GM19372 (cell line): ENCODE data around the gene CRACDL.

Source experiments
- ATAC-seq: cut with Tn5 transposase; IDR thresholded peaks from one replicate; pipeline ENCODE4 v1.9.1; 2021; ENCODE audit warnings: mild to moderate bottlenecking, low read depth, moderate library complexity; ENCODE audit not compliant: unreplicated experiment

The CRACDL gene

GRCh38 chr2:98828793-98829371, 107.1 kb downstream of the CRACDL start:
- ATAC-seq = no peak

GRCh38 chr2:98828369-98828744, 107.7 kb downstream of the CRACDL start:
- no peak for ATAC-seq

DNA sequence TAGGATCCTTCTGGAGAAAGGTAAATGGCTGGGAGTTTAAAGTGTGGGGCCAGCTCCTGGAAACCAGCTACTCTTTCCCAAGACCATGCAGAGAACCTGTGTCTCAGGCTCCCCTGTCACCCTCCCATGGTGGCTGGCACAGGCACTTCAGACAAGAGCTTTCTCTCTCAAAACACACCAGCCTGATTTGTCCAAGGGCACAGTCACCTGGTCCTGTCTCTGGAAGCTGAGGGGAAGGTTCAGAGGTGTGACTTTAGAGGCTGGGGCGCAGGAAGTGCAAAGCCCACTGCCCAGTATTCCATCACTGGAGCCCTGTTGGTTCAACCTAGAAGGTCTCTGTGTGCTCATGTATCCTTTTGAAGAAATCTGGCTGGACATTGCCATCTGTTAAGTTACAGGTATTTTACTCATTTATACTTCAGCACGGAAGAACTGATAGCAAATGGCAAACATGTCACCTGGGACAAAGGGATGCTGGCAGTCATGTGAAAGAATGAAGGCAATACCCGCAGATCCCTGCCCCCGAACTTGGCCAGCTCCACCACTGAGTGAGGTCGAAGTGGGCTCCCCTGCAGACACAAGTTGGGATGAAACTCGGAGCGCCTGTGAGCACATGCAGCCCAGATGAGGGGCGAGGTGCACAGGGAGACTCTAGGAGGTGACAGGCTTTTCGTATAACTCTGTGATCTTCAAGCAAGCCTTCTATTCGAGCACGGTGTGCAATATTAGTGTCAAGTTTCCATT, 108.2 kb downstream of the CRACDL start:
- no peak for ATAC-seq

DNA sequence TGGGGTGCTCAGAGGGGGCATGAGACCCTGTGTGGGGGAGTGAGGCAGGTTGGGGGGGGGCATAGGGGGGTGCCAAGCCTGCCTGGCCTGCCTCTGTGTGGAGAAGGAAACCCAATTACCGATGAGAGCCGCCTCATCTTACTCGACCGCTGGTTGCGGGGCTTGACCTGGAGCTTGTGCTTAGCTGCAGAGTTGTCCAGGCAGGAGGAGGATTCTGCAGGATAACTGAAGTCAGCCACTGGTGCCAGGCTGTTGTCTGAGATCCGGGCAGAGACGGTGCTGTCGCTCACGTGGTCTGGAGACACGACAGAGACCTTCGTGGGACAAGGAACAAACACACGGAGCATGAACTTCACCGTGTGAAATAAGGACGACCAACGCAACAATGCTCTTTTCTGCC, 109.2 kb downstream of the CRACDL start:
- no peak for ATAC-seq

DNA sequence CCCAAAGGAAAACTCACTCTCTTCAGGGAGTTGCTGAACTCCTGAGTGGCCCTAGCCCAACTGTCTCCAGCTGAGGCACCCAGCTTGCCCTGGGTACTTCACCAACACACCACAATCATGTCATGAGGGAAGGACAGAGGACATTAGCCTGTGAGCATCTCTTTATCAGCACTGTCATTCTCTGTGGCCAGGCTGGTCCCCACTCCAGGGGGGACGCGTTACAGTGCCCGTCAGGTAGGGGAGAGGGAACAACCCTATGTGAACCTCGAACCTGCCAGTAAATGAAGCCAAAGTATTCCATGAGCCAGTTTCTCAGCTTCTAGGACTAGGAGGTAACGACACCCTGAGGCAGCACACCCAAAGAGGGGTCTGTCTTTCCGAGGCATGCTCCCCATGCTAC, 110.2 kb downstream of the CRACDL start:
- ATAC-seq = no peak

GRCh38 chr2:98825404-98825803, 110.6 kb downstream of the CRACDL start:
- ATAC-seq = no peak

DNA sequence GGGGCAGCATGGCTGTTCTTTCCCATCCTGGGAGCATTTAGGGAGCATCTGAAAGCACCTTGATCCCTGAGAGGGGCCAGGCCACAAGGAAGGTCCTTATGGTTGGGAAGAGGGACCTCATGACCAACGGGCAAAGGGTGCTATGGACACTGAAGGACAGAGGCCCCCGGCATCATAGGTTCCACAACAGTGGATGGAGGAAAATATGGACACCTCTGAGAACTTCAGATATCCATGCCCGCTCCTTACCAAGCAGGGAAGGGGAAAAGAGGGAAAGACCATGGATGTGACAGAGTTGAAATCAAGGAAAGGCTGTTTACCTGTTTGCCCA, 111.0 kb downstream of the CRACDL start:
- no peak for ATAC-seq

DNA sequence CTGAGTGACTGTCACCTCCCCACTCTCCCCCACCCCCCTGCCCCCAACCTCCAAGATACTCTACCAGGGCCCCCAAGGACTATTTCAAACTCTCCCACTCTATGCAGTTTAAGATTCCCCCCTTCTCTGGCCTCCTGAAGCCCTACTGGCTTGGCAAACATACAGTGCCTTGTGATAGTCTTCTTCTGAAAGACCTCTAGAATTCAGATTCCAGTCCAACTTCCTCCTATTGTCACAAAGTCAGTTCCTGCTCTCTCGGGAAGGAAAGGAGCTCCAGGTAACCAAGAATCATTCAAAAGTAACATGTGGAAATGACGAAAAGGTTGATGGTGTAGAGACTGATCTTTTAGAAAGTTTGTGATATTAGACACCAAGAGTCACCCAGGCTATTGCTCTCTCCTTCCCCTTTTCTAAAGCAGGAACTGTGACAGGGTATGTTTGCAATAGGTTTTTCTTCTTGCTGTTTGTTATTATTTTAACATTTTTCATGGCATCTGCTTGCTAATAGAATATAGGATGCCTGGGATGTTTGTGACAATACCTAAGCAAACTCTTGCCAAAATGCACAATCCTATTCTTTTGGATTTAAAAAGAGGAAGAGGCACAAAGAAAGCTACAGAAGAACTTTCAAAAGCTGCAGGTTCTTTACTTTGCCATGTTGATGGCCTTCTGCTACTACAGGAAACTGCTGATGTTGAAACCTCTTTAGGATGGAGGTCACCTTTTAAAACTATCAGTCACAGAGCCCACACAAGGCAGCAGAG, 111.6 kb downstream of the CRACDL start:
- ATAC-seq = no peak

DNA sequence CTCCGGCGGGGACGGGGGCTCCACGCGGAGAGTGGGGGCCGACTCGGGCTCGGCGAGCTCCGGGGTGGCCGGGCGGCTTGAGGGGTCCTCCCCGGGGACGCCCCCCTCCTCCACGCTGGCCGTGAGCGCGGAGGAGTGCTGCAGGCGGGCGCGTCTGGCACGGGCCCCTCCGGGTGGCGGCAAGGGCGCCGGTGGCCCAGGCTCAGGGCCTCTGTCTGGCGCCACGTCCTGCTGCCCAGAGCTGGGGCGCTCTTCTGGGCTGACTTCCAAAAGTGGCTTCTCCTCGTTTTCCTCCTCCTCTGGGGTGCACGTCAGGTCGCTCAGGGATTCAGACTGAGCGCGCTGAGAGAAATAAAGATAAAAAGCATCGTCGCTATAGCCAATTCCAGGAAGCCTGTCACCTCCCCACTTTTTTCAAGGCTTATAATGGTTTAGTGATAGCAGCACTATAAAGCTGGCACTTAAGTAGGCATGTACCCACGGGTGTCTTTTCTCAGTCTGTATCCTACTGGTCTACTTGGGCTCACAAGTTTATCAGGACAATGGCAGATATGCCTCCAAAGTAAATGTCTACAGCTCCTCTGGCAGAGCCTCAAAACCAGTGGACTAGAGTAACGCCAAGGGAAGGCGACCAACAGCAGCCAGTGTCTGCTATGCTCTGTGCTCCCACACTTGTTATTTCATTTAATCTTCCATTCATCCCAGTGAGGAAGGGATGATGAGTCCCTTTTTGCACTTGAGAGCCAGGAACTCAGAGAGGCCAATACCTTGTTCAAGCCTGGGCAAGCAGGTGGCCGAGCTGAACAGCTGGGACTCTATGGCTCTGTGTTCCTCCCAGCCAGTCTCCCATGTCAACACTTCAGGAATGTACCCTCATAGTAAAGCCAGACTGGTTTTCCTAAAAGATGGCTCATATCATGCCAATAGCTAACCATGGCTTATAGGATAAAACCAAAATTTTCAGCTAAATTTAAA, 112.5 kb downstream of the CRACDL start:
- ATAC-seq = no peak

DNA sequence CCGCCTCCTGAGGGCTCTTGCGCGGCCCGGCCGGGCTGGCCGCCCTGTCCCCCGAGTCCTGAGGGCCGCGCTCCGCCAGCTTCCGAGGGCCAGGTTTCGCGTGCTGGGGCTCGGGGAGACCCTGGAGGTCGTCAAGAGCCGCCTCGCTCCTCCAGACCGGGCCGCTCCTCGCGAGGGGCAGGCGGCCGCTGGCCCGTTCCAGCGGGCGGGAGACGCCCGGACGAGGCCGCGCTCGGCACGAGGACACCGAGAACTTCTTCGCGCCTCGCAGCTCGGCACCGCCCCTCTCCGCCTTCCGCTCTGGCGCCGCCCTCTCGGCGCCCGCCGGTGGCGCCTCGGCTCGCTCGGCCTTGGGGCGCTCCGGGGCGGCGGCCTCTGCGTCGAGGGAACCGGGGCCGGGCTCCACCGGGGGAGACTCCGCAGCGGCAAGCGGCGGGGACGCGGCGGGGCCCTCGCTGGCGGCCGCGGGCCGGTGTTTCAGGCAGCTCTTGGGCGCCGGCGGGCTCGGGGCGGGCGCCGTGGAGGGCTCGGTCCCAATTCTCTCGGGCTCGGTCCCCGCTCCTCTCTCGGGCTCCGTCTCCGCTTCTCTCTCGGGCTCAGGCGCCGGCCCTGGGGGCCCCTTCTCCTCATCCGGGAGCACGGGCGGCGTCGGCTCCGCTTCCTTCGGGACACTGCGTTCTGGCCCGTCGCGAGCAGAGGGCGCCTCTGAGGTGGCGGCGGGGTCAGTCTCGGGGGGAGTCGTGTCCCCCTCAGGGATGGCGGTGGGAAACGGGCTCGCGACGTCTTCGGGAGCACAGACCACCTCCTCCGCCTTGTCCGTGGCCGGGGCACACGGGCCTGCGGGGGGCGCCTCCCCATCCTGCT, 113.5 kb downstream of the CRACDL start:
- no peak for ATAC-seq

GRCh38 chr2:98821629-98822135, 114.3 kb downstream of the CRACDL start:
- no peak for ATAC-seq

GRCh38 chr2:98819231-98819766, 116.7 kb downstream of the CRACDL start:
- ATAC-seq = no peak

- no peak for ATAC-seq
Measured at GRCh38 chr2:98818164-98818563, 117.9 kb downstream of the CRACDL start.

DNA sequence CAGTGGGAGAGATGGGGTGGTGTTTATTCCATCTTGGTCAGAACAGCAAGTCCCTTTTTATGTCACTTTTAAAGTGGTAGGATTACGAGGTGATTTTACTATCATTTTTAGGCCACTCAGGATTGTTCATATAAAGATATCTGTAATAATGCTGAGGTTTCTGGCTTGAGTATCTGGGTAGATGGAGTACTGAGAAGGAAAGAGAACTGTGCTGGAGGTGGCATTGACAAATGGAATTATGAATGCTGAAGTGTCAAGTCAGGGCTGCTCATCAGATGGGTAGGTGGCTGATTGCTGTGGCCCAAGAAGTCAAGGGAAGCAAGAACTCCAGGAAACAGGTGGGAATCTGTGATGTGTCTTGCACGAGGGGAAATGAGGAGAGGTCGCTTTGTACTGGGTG, 119.7 kb downstream of the CRACDL start:
- no peak for ATAC-seq

DNA sequence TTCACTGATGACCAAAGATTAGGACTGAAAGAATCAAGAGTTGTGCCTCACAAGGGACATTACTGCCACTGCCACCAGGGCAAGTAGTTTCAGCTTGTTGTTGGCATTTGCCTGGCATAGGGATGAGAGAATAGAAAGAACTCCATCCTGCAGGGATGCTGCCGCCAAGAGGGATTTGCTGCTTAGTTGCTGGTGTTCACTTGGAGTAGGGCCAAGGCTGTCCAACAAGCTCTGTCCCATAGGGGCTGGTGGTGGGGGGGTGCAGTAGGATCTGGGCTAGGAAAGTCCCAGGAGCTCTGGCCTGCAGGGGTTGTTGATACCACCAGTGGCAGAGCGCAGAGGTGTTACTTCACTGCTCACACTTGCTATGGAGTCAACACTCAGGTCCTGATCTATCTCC, 120.2 kb downstream of the CRACDL start:
- no peak for ATAC-seq

DNA sequence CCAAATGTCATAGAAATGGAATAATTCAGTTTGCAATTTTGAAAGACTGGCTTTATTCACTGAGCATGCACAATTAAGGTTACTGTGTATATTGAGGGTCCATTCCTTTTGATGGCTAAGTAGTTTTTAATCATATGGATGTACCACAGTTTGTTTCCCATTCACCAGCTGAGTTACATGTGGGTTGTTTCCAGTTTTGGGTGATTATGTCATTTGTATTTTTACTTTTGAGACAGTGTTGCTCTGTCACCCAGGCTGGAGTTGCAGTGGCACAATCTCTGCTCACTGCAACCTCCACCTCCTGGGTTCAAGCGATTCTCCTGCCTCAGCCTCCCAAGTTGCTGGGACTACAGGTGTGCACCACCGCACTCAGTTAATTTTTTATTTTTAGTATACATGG, 124.3 kb downstream of the CRACDL start:
- ATAC-seq = no peak

DNA sequence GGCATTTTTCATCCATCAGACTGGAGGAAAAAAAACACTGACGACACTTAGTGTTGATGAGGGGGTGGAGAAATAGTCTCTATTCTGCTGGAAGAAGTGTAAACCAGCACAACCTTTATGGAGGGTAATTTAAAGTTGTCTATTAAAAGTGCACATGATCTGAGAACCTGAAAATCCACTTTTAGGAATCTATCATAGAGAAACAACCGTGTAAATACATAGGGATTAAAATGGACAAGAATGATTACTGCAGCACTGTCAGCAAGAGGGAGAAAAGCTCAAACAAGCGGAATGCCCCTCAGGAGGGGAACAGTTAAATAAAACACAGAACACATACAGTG, 125.5 kb downstream of the CRACDL start:
- ATAC-seq = no peak

DNA sequence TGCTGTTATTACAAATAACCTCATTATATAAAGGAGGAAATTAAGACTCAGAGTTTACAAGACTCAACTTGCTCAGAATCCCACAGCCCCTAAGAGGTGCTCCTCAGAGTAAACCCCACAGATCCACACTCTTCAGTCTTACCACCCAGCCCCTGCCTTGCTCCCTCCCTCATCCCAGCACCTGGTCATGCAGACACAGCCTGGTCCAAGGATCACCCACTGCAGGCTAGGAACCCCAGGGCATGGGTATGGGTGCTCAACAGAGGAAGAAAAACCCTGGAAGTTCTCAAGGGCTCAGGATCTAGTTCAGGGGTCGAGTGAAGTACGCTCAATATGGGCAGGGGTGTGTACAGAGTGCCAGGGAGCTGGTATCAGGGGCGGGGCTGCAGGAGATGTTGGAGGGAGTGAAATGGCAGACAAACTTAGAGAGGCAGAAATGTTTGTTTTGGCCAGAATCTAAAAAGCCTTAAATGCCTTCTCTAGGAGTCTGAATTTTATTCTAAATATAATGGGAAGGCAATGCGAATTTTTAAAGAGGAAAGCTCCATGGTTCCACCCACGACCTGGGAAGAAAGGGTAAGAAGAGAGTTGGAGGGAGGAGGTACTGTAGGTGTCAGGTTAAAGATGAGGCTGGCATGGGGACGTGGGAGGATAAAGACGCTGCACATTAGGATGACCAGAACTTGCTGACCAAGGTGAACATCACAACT, 126.0 kb downstream of the CRACDL start:
- ATAC-seq = no peak

GRCh38 chr2:98809116-98809515, 126.9 kb downstream of the CRACDL start:
- ATAC-seq = no peak
